Measurements from ENCODE around the gene CDHR5. TPM values are rescaled to one million over a fixed set of nuclear protein-coding genes. Genes with fewer than 3 reads are reported as not detected.

The CDHR5 gene
- total RNA-seq, 2 experiments from 2014 or later = not detected

DNA sequence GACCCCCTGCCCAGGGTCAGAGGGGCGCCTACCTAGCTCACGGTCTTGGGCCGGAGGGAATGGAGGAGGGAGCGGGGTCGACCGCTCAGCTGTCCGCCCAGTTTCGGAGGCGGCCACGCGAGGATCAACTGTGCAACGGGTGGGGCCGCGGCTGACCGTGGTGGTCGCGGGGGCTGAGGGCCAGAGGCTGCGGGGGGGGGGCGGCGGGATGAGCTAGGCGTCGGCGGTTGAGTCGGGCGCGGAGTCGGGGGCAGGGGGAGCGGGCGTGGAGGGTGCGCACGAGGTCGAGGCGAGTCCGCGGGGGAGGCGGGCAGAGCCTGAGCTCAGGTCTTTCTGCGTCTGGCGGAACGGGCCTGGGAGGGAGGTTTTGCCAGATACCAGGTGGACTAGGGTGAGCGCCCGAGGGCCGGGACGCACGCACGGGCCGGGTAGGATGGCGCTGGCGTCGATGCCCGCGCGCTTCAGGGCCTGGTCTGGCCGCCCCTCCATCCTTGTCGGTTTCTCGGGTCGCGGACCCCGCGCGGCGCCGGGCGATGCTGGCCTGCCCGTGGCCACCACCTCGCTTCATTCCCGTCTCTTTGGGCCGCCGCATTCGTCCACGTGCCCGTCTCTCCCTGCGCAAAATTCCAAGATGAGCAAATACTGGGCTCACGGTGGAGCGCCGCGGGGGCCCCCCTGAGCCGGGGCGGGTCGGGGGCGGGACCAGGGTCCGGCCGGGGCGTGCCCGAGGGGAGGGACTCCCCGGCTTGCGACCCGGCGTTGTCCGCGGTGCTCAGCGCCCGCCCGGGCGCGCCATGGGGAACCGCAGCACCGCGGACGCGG, 12.0 kb upstream of the CDHR5 start, which contains the start of gene DRD4:
TSS of gene DRD4 (plus strand) at position 759 of the 822 bp plus-strand sequence. CDS start at position 795, 36 bp downstream.
- ChIA-PET POLR2A (interaction anchor here (0.6 to 0.7 kb wide), 2 partner anchors 69 to 139 kb away, joined by 3 read pairs; no protein-coding TSS in a partner anchor), CTCF (no interaction called here)
- ATAC-seq (peak; percentile 11), DNase-seq (no peak)
- peaks cover 17% of the 10 kb centered on the region for H3K4me1 Mint-ChIP-seq (ENCODE audit: low read depth)
- H3K27ac Mint-ChIP-seq = no peak within 1 kb of the TSS
- intact Hi-C loops (cut with micrococcal nuclease) = no loop called here
- peaks cover 31% of the 10 kb centered on the region for H3K27me3 Mint-ChIP-seq
- H3K36me3 Mint-ChIP-seq (ENCODE audit: low read depth) = peaks cover 2% of the 10 kb centered on the region
- TF ChIP-seq, protein P1, sequence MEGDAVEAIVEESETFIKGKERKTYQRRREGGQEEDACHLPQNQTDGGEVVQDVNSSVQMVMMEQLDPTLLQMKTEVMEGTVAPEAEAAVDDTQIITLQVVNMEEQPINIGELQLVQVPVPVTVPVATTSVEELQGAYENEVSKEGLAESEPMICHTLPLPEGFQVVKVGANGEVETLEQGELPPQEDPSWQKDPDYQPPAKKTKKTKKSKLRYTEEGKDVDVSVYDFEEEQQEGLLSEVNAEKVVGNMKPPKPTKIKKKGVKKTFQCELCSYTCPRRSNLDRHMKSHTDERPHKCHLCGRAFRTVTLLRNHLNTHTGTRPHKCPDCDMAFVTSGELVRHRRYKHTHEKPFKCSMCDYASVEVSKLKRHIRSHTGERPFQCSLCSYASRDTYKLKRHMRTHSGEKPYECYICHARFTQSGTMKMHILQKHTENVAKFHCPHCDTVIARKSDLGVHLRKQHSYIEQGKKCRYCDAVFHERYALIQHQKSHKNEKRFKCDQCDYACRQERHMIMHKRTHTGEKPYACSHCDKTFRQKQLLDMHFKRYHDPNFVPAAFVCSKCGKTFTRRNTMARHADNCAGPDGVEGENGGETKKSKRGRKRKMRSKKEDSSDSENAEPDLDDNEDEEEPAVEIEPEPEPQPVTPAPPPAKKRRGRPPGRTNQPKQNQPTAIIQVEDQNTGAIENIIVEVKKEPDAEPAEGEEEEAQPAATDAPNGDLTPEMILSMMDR (IDR thresholded peaks at IDR 0.05) = no peak
- no peaks in the 10 kb centered on the region for H3K9me3 Mint-ChIP-seq
- H3K4me3 Mint-ChIP-seq = peak within 1 kb of the TSS; percentile 7

DNA sequence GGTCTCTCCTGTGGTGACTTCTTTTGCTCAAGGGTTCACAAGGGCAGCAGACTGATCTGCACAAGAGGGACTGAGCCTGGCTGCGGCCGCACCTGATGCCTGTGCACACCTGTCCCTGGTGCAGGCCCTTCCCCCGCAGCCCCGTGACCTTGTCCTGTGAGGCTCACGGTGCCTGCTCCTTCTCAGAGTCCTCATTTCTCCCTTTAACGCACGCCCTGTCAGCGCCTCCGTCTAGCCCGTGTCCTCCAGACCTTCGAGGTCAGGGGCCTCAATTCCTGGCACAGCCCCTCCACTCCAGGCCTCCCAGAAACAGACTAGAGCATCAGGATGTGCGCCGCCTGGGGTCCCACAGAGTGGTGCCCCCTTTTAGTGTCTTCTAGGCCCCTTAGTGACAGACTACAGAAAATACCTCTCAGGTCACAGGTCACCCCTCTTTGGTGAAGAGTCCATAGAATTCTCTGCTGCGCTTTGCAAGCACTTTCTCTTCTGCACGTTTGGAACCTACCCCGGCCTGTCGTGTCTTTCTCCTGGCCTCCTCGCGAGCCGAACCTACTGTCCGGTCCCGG, 11.3 kb upstream of the CDHR5 start:
- DNase-seq (no peak), ATAC-seq (no peak)
- Mint-ChIP-seq H3K4me3 (no peak overlapping the region), H3K9me3 (no peaks in the 10 kb centered on the region), H3K36me3 (ENCODE audit: low read depth) (peaks cover 2% of the 10 kb centered on the region), H3K4me1 (ENCODE audit: low read depth) (peaks cover 17% of the 10 kb centered on the region), H3K27ac (no peak overlapping the region), H3K27me3 (peaks cover 31% of the 10 kb centered on the region)
- TF ChIP-seq, protein P1 (IDR thresholded peaks at IDR 0.05) = no peak
- ChIA-PET POLR2A (interaction anchor here (0.6 to 0.7 kb wide), 2 partner anchors 68 to 139 kb away, joined by 3 read pairs; no protein-coding TSS in a partner anchor), CTCF (no interaction called here)
- intact Hi-C loops (cut with micrococcal nuclease) = no loop called here

DNA sequence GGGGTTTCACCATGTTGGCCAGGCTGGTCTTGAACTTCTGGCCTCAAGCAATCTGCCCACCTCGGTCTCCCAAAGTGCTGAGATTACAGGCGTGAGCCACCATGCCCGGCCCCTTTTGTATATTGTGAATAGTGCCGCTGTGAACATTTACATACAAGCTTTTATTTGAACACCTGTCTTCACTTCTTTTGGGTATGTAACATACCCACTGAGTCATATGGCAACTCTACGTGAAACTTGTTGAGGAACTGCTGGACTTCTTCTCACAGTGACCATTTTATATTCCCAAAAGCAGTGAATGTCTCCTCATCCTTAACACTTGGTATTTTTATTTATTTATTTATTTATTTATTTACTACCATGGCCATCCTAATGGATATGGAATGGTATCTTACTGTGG, 6.1 kb upstream of the CDHR5 start:
- H3K27ac Mint-ChIP-seq = no peak overlapping the region
- ChIA-PET CTCF (no interaction called here), POLR2A (interaction anchor here (1.3 kb wide), 1 partner anchor 19 kb away, joined by 3 read pairs; no protein-coding TSS in a partner anchor)
- H3K27me3 Mint-ChIP-seq = peaks cover 25% of the 10 kb centered on the region
- peaks cover 22% of the 10 kb centered on the region for H3K4me1 Mint-ChIP-seq (ENCODE audit: low read depth)
- no peak for ATAC-seq
- H3K4me3 Mint-ChIP-seq = no peak overlapping the region
- no peak for DNase-seq
- peaks cover 2% of the 10 kb centered on the region for H3K36me3 Mint-ChIP-seq (ENCODE audit: low read depth)
- TF ChIP-seq, protein P1 (IDR thresholded peaks at IDR 0.05) = no peak
- intact Hi-C loops (cut with micrococcal nuclease) = no loop called here
- no peaks in the 10 kb centered on the region for H3K9me3 Mint-ChIP-seq

DNA sequence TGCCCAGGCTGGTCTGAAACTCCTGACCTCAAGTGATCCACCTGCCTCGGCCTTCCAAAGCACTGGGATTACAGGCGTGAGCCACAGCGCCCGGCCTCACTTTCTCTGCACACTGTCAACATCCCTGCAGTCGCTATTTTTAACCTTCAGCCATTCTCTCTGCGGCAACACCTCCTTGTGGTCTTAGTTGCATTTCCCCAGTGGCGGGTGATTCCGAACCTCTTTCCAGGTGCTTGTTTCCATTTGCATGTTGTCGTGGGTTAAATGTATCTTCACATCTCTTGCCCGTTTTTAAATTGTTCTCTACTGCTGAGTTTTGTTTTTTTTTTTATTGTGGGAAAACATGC, 4.5 kb upstream of the CDHR5 start:
- DNase-seq (peak; percentile 49), ATAC-seq (peak; percentile 49)
- ChIA-PET POLR2A (no interaction called here), CTCF (no interaction called here)
- H3K4me3 Mint-ChIP-seq = peak overlapping the region; percentile 33
- peaks cover 21% of the 10 kb centered on the region for H3K27me3 Mint-ChIP-seq
- peak overlapping the region; percentile 60 for H3K27ac Mint-ChIP-seq
- TF ChIP-seq, protein P1 (IDR thresholded peaks at IDR 0.05) = no peak
- H3K4me1 Mint-ChIP-seq (ENCODE audit: low read depth) = peaks cover 22% of the 10 kb centered on the region
- intact Hi-C loops (cut with micrococcal nuclease) = no loop called here
- no peaks in the 10 kb centered on the region for H3K9me3 Mint-ChIP-seq
- peaks cover 2% of the 10 kb centered on the region for H3K36me3 Mint-ChIP-seq (ENCODE audit: low read depth)

DNA sequence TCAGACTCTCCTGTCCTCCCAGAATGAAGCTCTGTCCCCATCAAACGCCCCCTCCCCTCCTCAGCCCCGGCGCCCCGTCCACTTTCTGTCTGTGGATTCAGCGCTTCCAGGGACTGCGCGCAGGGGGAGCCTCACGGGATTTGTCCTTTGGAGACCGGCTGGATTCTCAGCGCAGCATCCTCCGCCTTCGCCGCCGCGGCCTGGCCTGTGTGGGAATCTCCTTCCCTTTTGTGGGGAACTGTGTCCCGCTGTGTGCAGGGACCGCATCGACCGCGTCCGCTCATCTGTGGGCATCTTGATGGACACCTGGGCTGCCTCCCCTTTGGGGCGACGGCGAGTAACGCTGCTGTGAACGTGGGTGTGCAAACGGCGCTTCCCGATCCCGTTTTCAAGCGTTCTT, 3.3 kb upstream of the CDHR5 start:
- no peak for ATAC-seq
- Mint-ChIP-seq H3K36me3 (ENCODE audit: low read depth) (peaks cover 2% of the 10 kb centered on the region), H3K4me1 (ENCODE audit: low read depth) (peaks cover 22% of the 10 kb centered on the region), H3K27me3 (peaks cover 21% of the 10 kb centered on the region), H3K4me3 (peak overlapping the region; percentile 15), H3K9me3 (no peaks in the 10 kb centered on the region), H3K27ac (peak overlapping the region; percentile 14)
- no peak for DNase-seq
- POLR2A ChIA-PET = interaction anchor here (1.5 kb wide), 1 partner anchor 12 kb away, joined by 4 read pairs; the partner anchor contains the start of gene IRF7
- CTCF ChIA-PET = no interaction called here
- intact Hi-C loops (cut with micrococcal nuclease) = no loop called here
- TF ChIP-seq, protein P1 (IDR thresholded peaks at IDR 0.05) = no peak

All from activated CD8-positive, alpha-beta T cell treated with anti-CD3 and anti-CD28 coated beads for 36 hours (primary cell).